Progenitor cell of endocrine pancreas (in vitro differentiated cells): ENCODE measurements around the gene KIF1B. TPM values are rescaled to one million over a fixed set of nuclear protein-coding genes. Genes with fewer than 3 reads are reported as not detected.

Experiments
- DNase-seq: peaks from one replicate; pipeline ENCODE4 v3.0.0; 2021; ENCODE audit warnings: low spot score; ENCODE audit not compliant: unreplicated experiment
- H3K27ac Mint-ChIP-seq: 2 replicates; pipeline ENCODE4 v1.8.0; 2021; ENCODE audit warnings: mild to moderate bottlenecking, moderate library complexity, mixed read lengths
- H3K27me3 Mint-ChIP-seq: 2 replicates; pipeline ENCODE4 v1.8.0; 2021; ENCODE audit warnings: mixed read lengths
- H3K36me3 Mint-ChIP-seq: 2 replicates; pipeline ENCODE4 v1.8.0; 2022; ENCODE audit warnings: mixed read lengths; ENCODE audit not compliant: insufficient read depth
- H3K4me1 Mint-ChIP-seq: 2 replicates; pipeline ENCODE4 v1.8.0; 2021; ENCODE audit warnings: low read depth, mixed read lengths
- H3K4me3 Mint-ChIP-seq: 2 replicates; pipeline ENCODE4 v1.8.0; 2021; ENCODE audit warnings: low read depth, mild to moderate bottlenecking, moderate library complexity, mixed read lengths
- H3K9me3 Mint-ChIP-seq: 2 replicates; pipeline ENCODE4 v1.8.0; 2021; ENCODE audit warnings: low read depth, mixed read lengths
- total RNA-seq: library from RNA; stranded (reverse); gene quantifications from 2 replicates; pipeline ENCODE4 v1.2.1, GENCODE V29; 2021
- TF ChIP-seq, protein P1 (sequence below): fragments of 200-600 bp; sonication (generic); IDR thresholded peaks from one replicate; pipeline ENCODE4 v1.5.0; 2021; ENCODE audit warnings: antibody characterized with exemption, mild to moderate bottlenecking; ENCODE audit not compliant: unreplicated experiment

Gene KIF1B
- total RNA-seq, 1 donor from 2014 or later, result 78.7 TPM

DNA sequence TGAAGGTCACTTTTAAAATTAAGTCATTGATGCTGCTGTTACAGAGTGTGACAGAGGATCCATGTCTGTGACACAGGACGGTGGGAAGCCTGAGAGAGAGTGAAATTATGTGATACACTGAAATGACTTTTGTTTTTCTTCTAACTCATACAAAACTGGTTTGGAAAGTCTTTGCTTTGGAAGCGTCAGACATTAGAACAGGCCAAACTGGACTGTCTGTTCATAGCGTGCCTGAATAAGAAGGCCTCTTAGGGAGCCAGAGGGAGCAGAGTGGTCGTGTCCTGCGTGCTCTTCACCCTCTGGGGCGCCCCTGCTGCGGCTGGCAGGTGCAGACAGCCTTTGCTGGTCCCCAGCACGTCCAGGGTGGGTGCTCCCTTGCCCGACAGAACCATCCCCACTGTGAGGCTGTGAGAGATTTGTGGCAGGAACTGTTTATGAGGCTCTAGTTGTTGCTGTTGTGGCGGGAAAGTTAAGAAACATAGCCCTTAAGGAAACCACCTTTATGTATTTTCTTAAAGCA, 168.8 kb downstream of the KIF1B start:
- Mint-ChIP-seq H3K27ac (peak overlapping the region; percentile 46), H3K4me1 (no peaks in the 10 kb centered on the region), H3K4me3 (no peak overlapping the region), H3K9me3 (no peaks in the 10 kb centered on the region), H3K36me3 (peaks cover 28% of the 10 kb centered on the region), H3K27me3 (no peaks in the 10 kb centered on the region)
- TF ChIP-seq, protein P1, sequence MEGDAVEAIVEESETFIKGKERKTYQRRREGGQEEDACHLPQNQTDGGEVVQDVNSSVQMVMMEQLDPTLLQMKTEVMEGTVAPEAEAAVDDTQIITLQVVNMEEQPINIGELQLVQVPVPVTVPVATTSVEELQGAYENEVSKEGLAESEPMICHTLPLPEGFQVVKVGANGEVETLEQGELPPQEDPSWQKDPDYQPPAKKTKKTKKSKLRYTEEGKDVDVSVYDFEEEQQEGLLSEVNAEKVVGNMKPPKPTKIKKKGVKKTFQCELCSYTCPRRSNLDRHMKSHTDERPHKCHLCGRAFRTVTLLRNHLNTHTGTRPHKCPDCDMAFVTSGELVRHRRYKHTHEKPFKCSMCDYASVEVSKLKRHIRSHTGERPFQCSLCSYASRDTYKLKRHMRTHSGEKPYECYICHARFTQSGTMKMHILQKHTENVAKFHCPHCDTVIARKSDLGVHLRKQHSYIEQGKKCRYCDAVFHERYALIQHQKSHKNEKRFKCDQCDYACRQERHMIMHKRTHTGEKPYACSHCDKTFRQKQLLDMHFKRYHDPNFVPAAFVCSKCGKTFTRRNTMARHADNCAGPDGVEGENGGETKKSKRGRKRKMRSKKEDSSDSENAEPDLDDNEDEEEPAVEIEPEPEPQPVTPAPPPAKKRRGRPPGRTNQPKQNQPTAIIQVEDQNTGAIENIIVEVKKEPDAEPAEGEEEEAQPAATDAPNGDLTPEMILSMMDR, result no peak
- DNase-seq, result no peak

DNA sequence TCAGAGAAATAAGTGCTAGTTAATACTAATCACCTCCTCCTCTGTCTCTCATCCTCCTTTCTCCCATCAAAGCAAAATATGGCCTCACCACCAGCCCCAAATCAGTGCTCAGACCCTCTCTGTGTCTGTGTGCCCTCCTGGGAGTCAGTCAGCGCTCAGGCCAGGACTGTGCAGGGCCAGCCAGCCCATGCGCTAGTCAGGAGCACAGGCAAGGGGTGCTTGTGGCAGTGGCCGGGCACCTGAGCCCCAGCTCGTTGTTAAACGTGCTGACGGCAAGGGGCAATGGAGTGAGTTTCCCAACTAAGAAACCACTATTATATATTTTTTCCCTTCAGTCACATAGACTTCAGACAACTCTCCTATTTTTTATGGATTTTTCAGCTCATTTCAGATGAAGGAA, 169.3 kb downstream of the KIF1B start:
- Mint-ChIP-seq H3K36me3 (peaks cover 32% of the 10 kb centered on the region), H3K4me1 (no peaks in the 10 kb centered on the region), H3K27ac (no peak overlapping the region), H3K9me3 (no peaks in the 10 kb centered on the region), H3K4me3 (no peak overlapping the region), H3K27me3 (no peaks in the 10 kb centered on the region)
- TF ChIP-seq, protein P1, result no peak
- no peak for DNase-seq

DNA sequence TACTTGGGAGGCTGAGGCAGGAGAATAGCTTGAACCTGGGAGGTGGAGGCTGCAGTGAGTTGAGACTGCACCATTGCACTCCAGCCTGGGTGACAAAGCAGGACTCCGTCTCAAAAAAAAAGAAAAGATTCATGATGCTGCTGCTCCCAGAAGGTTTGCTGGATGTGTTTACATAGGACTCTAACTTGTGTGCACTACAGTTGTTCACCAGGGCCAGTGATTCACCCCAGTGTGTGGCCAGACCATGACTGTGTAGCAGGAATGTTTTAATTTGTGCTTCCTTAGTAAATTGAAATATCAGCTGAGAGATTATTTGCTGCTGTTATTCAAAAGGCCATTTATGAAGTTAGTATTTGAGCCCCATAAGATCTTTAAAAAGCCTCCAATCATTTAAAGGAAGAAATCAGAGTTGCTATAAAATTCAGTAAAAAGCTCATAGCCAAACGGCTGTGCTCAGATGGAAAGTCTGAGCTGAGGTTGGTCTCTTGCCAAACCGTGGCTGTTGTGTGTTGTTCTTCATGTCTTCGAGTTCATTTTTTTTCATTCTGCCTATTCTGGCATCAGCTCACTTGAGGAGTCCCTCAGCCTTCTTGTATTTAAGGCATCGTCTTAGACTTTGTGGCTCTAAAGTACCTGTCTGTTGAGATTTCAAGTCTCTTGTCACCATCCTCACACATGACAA, 170.4 kb downstream of the KIF1B start:
- TF ChIP-seq, protein P1, result no peak
- Mint-ChIP-seq H3K36me3 (peaks cover 29% of the 10 kb centered on the region), H3K27ac (no peak overlapping the region), H3K27me3 (no peaks in the 10 kb centered on the region), H3K4me3 (no peak overlapping the region), H3K4me1 (peaks cover 4% of the 10 kb centered on the region), H3K9me3 (no peaks in the 10 kb centered on the region)
- DNase-seq, result no peak

DNA sequence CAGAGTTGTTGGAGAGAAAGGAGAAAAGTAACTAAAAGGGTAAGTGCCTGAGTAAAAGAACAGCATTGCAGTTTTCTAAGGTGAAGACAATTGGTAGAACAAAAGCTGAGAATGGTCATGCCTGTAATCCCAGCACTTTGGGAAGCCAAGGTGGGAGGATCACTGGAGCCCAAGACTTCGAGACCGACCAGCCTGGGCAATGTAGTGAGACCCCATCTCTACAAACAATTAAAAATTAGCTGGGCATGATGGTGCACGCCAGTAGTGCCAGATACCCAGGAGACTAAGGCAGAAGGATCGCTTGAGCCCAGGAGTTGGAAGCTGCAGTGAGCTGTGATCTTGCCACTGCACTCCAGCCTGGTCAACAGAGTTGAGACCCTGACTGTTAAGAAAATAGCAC, 173.3 kb downstream of the KIF1B start:
- Mint-ChIP-seq H3K4me3 (no peak overlapping the region), H3K27ac (no peak overlapping the region), H3K4me1 (peaks cover 6% of the 10 kb centered on the region), H3K36me3 (peaks cover 19% of the 10 kb centered on the region), H3K27me3 (no peaks in the 10 kb centered on the region), H3K9me3 (no peaks in the 10 kb centered on the region)
- TF ChIP-seq, protein P1, result no peak
- DNase-seq, result no peak

DNA sequence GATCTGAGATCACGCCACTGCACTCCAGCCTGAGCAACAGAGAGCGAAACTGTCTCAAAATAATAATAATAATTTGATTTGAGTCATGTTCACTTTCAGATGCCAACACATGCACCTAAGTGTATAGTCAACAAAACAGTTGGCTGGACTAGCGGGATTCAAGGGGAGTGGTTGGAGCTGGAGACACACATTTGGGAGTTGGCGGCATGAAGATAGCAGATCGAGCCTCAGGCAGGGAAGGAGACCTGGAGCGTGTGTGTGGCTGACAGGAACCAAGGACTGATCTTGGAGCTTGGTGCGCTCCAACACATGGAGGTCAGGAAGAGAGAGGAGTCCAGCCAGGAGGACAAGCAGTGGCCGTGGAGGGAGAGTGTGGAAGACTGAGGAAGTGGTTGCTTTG, 173.8 kb downstream of the KIF1B start:
- no peaks in the 10 kb centered on the region for H3K27me3 Mint-ChIP-seq
- no peaks in the 10 kb centered on the region for H3K9me3 Mint-ChIP-seq
- TF ChIP-seq, protein P1, result no peak
- peaks cover 6% of the 10 kb centered on the region for H3K4me1 Mint-ChIP-seq
- peaks cover 16% of the 10 kb centered on the region for H3K36me3 Mint-ChIP-seq
- no peak overlapping the region for H3K27ac Mint-ChIP-seq
- no peak for DNase-seq
- H3K4me3 Mint-ChIP-seq, result no peak overlapping the region
